Measurements from ENCODE around the gene C3. TPM values are rescaled to one million over a fixed set of nuclear protein-coding genes. Genes with fewer than 3 reads are reported as not detected.

Gene C3
- total and polyA plus RNA-seq, 2 of the 13 experiments (the other 11 are each of a cell fraction or from before 2014, with no cell fraction given): 1,455 to 6,272 TPM

GRCh38 chr19:6730153-6730804 lies 9.8 kb upstream of the C3 start (continued):
- TF ChIP-seq ZBTB49 (CRISPR knock-in tag; IDR thresholded peaks at IDR 0.05; ENCODE audit: borderline replicate concordance): no peak
- no peak for TF ChIP-seq USF2 (IDR thresholded peaks at IDR 0.05; ENCODE audit: low read depth, low read length)
- no peak for TF ChIP-seq USF2 (CRISPR knock-in tag; IDR thresholded peaks at IDR 0.05; ENCODE audit: borderline replicate concordance)
- peak; percentile 45; the same call in 1 of the 2 replicates for TF ChIP-seq TCF7 (IDR thresholded peaks at IDR 0.05; ENCODE audit: low read depth)
- TF ChIP-seq ZBTB39 (CRISPR knock-in tag; IDR thresholded peaks at IDR 0.05): no peak
- 0 out of 2 replicates have a peak, but pooled peaks have one; percentile 12 for TF ChIP-seq NFKB2 (CRISPR knock-in tag; IDR thresholded peaks at IDR 0.05; ENCODE audit: borderline replicate concordance)
- TF ChIP-seq SYNCRIP (IDR thresholded peaks at IDR 0.05; ENCODE audit: insufficient read depth, low read depth, low read length): no peak
- 0 out of 2 replicates have a peak, but pooled peaks have one; percentile 27 for TF ChIP-seq NFYC (CRISPR knock-in tag; IDR thresholded peaks at IDR 0.05)
- no peak for TF ChIP-seq GABPA (IDR thresholded peaks at IDR 0.05; ENCODE audit: low read depth, low read length)
- TF ChIP-seq GABPA (CRISPR knock-in tag; IDR thresholded peaks at IDR 0.05; ENCODE audit: low read depth): peak; percentile 65
- TF ChIP-seq CENPT (CRISPR knock-in tag; IDR thresholded peaks at IDR 0.05; ENCODE audit: low read depth): no peak
- TF ChIP-seq TP53 (CRISPR knock-in tag; conservative IDR thresholded peaks at IDR 0.05): no peak
- TF ChIP-seq MAFF (IDR thresholded peaks at IDR 0.05; ENCODE audit: low read depth, low read length): no peak
- no peak for TF ChIP-seq ZNF343 (CRISPR knock-in tag; IDR thresholded peaks at IDR 0.05)
- TF ChIP-seq ZGPAT (CRISPR knock-in tag; IDR thresholded peaks at IDR 0.05): peak; percentile 86; the same call in 1 of the 2 replicates
- TF ChIP-seq ZNF879 (CRISPR knock-in tag; IDR thresholded peaks at IDR 0.05): no peak
- TF ChIP-seq POGZ (CRISPR knock-in tag; IDR thresholded peaks at IDR 0.05): no peak; the same call in 1 of the 2 replicates
